Right lobe of liver (tissue), 6 donors: ENCODE measurements around the gene GRIA1. TPM values are rescaled to one million over a fixed set of nuclear protein-coding genes. Genes with fewer than 3 reads are reported as not detected.
"Not testable (repeated sequence)": the region's sequence is repeated elsewhere in the genome, so short reads cannot be mapped to it uniquely, and the experiment has no call there.

Source experiments
- ATAC-seq, 4 donors: fragments of 200-7000 bp; cut with Tn5 transposase; one replicate each; pipeline ENCODE4 v1.9.1; 2020; ENCODE audit warnings: mild to moderate bottlenecking in 4 of 4, moderate library complexity in 4 of 4
- DNase-seq, 3 donors: peaks; one replicate each; pipeline ENCODE4 v3.0.0-alpha.2; 2020
- H3K27ac ChIP-seq, 3 donors: fragments of 200-600 bp; one replicate each; pipeline ENCODE4 v1.8.0; 2022
- H3K27me3 ChIP-seq, 2 donors: fragments of 200-600 bp; one replicate each; pipeline ENCODE4 v1.8.0; 2022
- H3K36me3 ChIP-seq, 4 donors: fragments of 200-600 bp; sonication (generic) in 1 of 4; one replicate each; pipeline versions ENCODE4 v1.5.1 to v1.8.0; 2017 to 2022; ENCODE audit warnings: control low read depth in 1 of 4
- H3K4me1 ChIP-seq, 4 donors: fragments of 200-600 bp; sonication (generic) in 1 of 4; one replicate each; pipeline versions ENCODE4 v1.5.1 to v1.8.0; 2017 to 2022; ENCODE audit warnings: control low read depth in 1 of 4
- H3K4me3 ChIP-seq, 3 donors: fragments of 200-600 bp; one replicate each; pipeline ENCODE4 v1.8.0; 2022
- H3K9me3 ChIP-seq, 4 donors: fragments of 200-600 bp; sonication (generic) in 1 of 4; one replicate each; pipeline versions ENCODE4 v1.5.1 to v1.8.0; 2017 to 2022; ENCODE audit warnings: control low read depth in 1 of 4
- CTCF ChIP-seq, 4 donors: fragments of 200-600 bp in 3 of 4; fragments of 450-650 bp in 1 of 4; IDR thresholded peaks; one replicate each; pipeline versions ENCODE4 v1.5.1 to v1.8.0; 2016 to 2022; ENCODE audit warnings: antibody characterized with exemption in 4 of 4, mild to moderate bottlenecking in 2 of 4
- POLR2A ChIP-seq: fragments of 450-650 bp; IDR thresholded peaks from one replicate; pipeline ENCODE4 v1.6.1; 2017; ENCODE audit warnings: antibody characterized with exemption, mild to moderate bottlenecking
- WGBS: methylation state at CpG from one replicate; pipeline ENCODE4 v1.1.6; 2018; ENCODE audit warnings: low coverage, low lambda C conversion rate; ENCODE audit not compliant: insufficient coverage; ENCODE audit errors: missing lambda C conversion rate; 5-methylcytosine and 5-hydroxymethylcytosine counted together
- intact Hi-C, 2 donors: fragments of 100-400 bp; cut with DNase I; formaldehyde crosslinking; loops; one replicate each; pipeline versions ENCODE4 v1.11.2 to v1.14.1; 2022
- small RNA-seq, 2 experiments: library from RNA; depleted of rRNA; stranded (forward); fragments of <200 nt; gene quantifications; one replicate each; pipeline ENCODE3, GENCODE V24; 2016
- total RNA-seq, 6 experiments: library from RNA; depleted of rRNA in 2 of 6; stranded (reverse); fragments of >200 nt in 2 of 6; fragmentation: NEBNext Ultra II Directional in 3 of 6; extraction: Animal tissue kit (Norgen Biotek cat#: 25700) in 3 of 6; gene quantifications; one replicate each; pipeline versions ENCODE4 v1.1.0 to v1.2.4, GENCODE V29; 2016 to 2023
- donor health status: DM: no; HTN: yes; CAD: no.
- donor health status: DM: no; HTN: no; CAD: no.
- donor health status: DM: no; HTN: no; CAD: no.
- donor health status: DM: no; HTN: yes; CAD: no.
- donor health status: DM: no; HTN: yes; CAD: no.

GRIA1 gene
- total RNA-seq, 6 experiments from 2014 or later = not detected

GRCh38 chr5:153835891-153836515 lies 345.5 kb downstream of the GRIA1 start:
- Histone ChIP-seq H3K4me1 (no peaks in the 10 kb centered on the region), H3K9me3 (no peaks in the 10 kb centered on the region), H3K27me3 (no peaks in the 10 kb centered on the region), H3K36me3 (no peaks in the 10 kb centered on the region), H3K4me3 (no peak overlapping the region), H3K27ac (no peak overlapping the region)
- ATAC-seq (no peak), DNase-seq (no peak)
- intact Hi-C loops = no loop called here
- no peak for TF ChIP-seq POLR2A
- TF ChIP-seq CTCF (IDR thresholded peaks at IDR 0.05) = no peak
- WGBS = 61% methylated on average over 4 of the region's 4 CpGs

- 57% methylated on average over 5 of the region's 6 CpGs for WGBS
- intact Hi-C loops, H3K36me3 ChIP-seq, ATAC-seq, H3K27ac ChIP-seq, H3K27me3 ChIP-seq, H3K4me1 ChIP-seq, H3K4me3 ChIP-seq, DNase-seq, H3K9me3 ChIP-seq: not testable (repeated sequence)
Measured at GRCh38 chr5:153849303-153850113, 359.0 kb downstream of the GRIA1 start.

- Histone ChIP-seq H3K4me3 (no peak overlapping the region), H3K9me3 (no peaks in the 10 kb centered on the region), H3K27ac (no peak overlapping the region), H3K36me3 (no peaks in the 10 kb centered on the region), H3K4me1 (no peaks in the 10 kb centered on the region), H3K27me3 (no peaks in the 10 kb centered on the region)
- intact Hi-C loops = no loop called here
- 39% methylated on average over 4 of the region's 4 CpGs for WGBS
- TF ChIP-seq CTCF (IDR thresholded peaks at IDR 0.05) = no peak
- no peak for TF ChIP-seq POLR2A
- ATAC-seq (no peak), DNase-seq (no peak)
Measured at GRCh38 chr5:153860195-153860886, 369.9 kb downstream of the GRIA1 start.

- ATAC-seq, intact Hi-C loops, H3K9me3 ChIP-seq, H3K4me3 ChIP-seq, DNase-seq, H3K4me1 ChIP-seq, H3K27me3 ChIP-seq, H3K27ac ChIP-seq, H3K36me3 ChIP-seq: not testable (repeated sequence)
- 47% methylated on average over 5 of the region's 5 CpGs for WGBS
Measured at GRCh38 chr5:153862906-153863305, 372.4 kb downstream of the GRIA1 start.

Small RNA genes within 50 kb of the gene (small RNA-seq; reads per million reads assigned to genes)
- gene RN7SL177P = 0 reads per million in 2 experiments
